Upper lobe of left lung (tissue), 6 donors: ENCODE data around the gene SLC25A30. TPM values are rescaled to one million over a fixed set of nuclear protein-coding genes. Genes with fewer than 3 reads are reported as not detected.

Source experiments
- ATAC-seq, 2 donors: fragments of 200-7000 bp; cut with Tn5 transposase; one replicate each; pipeline ENCODE4 v1.9.1; 2022; ENCODE audit warnings: mild to moderate bottlenecking in 2 of 2, moderate library complexity in 2 of 2; ENCODE audit not compliant: low FRiP score in 2 of 2
- DNase-seq, 2 donors: peaks; one replicate each; pipeline ENCODE4 v3.0.0-alpha.2; 2019 to 2020
- H3K27ac ChIP-seq, 4 donors: fragments of 200-600 bp; sonication (generic); one replicate each; pipeline ENCODE4 v1.5.1; 2016 to 2019
- H3K27me3 ChIP-seq, 4 donors: fragments of 200-600 bp; sonication (generic); one replicate each; pipeline ENCODE4 v1.5.1; 2017 to 2019
- H3K36me3 ChIP-seq, 4 donors: fragments of 200-600 bp; sonication (generic); one replicate each; pipeline ENCODE4 v1.5.1; 2016 to 2019
- H3K4me1 ChIP-seq, 4 donors: fragments of 200-600 bp; sonication (generic); one replicate each; pipeline ENCODE4 v1.5.1; 2018 to 2019
- H3K4me3 ChIP-seq, 4 donors: fragments of 200-600 bp; sonication (generic); one replicate each; pipeline ENCODE4 v1.5.1; 2017 to 2019; ENCODE audit warnings: mild to moderate bottlenecking in 2 of 4, moderate library complexity in 1 of 4
- H3K9me3 ChIP-seq, 4 donors: fragments of 200-600 bp; sonication (generic); one replicate each; pipeline ENCODE4 v1.5.1; 2018 to 2019
- EP300 ChIP-seq, 4 donors: sonication (generic); formaldehyde crosslinking; IDR thresholded peaks; one replicate each; pipeline ENCODE4 v1.5.1; 2017; ENCODE audit warnings: antibody characterized with exemption in 4 of 4, control low read depth in 2 of 4
- POLR2A ChIP-seq, 4 donors: fragments of 450-650 bp; IDR thresholded peaks; one replicate each; pipeline ENCODE4 v1.5.1; 2016 to 2017; ENCODE audit warnings: antibody characterized with exemption in 4 of 4, mild to moderate bottlenecking in 2 of 4
- POLR2AphosphoS5 ChIP-seq, 2 donors: sonication (generic); formaldehyde crosslinking; IDR thresholded peaks; one replicate each; pipeline ENCODE4 v1.5.1; 2017; ENCODE audit warnings: antibody characterized with exemption in 2 of 2
- WGBS, 2 donors: methylation state at CpG; one replicate each; pipeline ENCODE4 v1.1.5; 2017 to 2018; 5-methylcytosine and 5-hydroxymethylcytosine counted together
- total RNA-seq, 6 donors: library from RNA; depleted of rRNA in 4 of 6; stranded (reverse); fragments of >200 nt in 4 of 6; gene quantifications; one replicate each; pipeline versions ENCODE4 v1.1.0 to v1.2.1, GENCODE V29; 2016 to 2021
- TF ChIP-seq, protein P1 (sequence below), 6 experiments: fragments of 450-650 bp in 4 of 6; fragments of 200-600 bp in 2 of 6; sonication (generic) in 2 of 6; IDR thresholded peaks; one replicate each; pipeline ENCODE4 v1.5.1; 2016 to 2019; ENCODE audit warnings: antibody characterized with exemption in 6 of 6
- donor health status: DM: no; HTN: no; CAD: no; lungs with moderate emphysema.
- donor health status: DM: no; HTN: yes; CAD: no; lungs with severe emphysema.

Gene SLC25A30
- total RNA-seq, 6 donors from 2014 or later = 3.8 to 25.1 (median 16.8) TPM

DNA sequence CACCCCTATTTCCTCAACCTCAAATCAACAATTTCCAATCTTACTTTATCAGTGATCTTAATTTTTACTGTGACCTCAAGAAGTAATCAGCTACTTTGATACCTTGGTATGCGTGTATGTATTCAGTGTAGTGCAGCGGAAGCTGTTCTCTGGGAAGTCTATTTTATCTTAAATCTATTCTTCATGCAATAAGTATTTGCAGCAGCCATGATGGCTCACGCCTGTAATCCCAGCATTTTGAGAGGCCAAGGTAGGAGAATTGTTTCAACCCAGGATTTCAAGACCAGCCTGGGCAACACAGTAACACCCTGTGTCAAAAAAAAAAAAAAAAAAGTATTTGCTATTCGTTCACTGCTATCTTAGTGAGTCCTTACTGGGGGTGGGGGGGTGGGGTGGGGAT, 6.5 kb downstream of the SLC25A30 start:
- no peak for DNase-seq
- 75 to 87% methylated on average over 4 of the region's 4 CpGs for WGBS, 2 donors

DNA sequence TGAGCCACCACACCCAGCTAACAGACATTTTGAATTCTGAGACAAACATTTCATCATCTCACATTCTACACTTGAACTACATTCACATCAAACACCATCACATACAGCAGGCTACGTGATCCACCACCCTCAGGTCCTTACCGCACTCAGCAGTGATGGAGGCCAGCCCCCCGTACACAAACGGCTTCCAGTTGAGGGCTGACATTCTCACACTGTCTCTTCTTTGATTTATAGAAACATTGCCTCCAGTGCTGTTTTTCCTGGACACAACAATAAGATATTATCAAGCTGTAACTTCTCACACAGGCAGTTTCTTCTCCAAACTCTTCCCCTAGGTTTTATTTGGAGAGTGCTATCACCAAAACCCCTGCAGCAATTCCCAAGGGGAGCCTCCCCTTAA, 7.0 kb downstream of the SLC25A30 start:
- DNase-seq (no peak), ATAC-seq (no peak)
- TF ChIP-seq EP300 (IDR thresholded peaks at IDR 0.05) (no peak), POLR2A (IDR thresholded peaks at IDR 0.05) (no peak), POLR2AphosphoS5 (IDR thresholded peaks at IDR 0.05) (no peak)
- TF ChIP-seq, protein P1, sequence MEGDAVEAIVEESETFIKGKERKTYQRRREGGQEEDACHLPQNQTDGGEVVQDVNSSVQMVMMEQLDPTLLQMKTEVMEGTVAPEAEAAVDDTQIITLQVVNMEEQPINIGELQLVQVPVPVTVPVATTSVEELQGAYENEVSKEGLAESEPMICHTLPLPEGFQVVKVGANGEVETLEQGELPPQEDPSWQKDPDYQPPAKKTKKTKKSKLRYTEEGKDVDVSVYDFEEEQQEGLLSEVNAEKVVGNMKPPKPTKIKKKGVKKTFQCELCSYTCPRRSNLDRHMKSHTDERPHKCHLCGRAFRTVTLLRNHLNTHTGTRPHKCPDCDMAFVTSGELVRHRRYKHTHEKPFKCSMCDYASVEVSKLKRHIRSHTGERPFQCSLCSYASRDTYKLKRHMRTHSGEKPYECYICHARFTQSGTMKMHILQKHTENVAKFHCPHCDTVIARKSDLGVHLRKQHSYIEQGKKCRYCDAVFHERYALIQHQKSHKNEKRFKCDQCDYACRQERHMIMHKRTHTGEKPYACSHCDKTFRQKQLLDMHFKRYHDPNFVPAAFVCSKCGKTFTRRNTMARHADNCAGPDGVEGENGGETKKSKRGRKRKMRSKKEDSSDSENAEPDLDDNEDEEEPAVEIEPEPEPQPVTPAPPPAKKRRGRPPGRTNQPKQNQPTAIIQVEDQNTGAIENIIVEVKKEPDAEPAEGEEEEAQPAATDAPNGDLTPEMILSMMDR (IDR thresholded peaks at IDR 0.05) = no peak
- H3K4me1 ChIP-seq = peaks cover 14 to 21% (median 17%) of the 10 kb centered on the region in 4 donors
- no peak overlapping the region for H3K27ac ChIP-seq
- no peaks in the 10 kb centered on the region for H3K9me3 ChIP-seq
- 75 to 79% methylated on average over 4 of the region's 4 CpGs for WGBS, 2 donors
- H3K36me3 ChIP-seq = peaks cover 6 to 43% (median 30%) of the 10 kb centered on the region in 4 donors
- no peaks in the 10 kb centered on the region for H3K27me3 ChIP-seq
- no peak overlapping the region for H3K4me3 ChIP-seq

More for the DNA sequence above, 6.5 kb downstream of the SLC25A30 start:
- TF ChIP-seq EP300 (IDR thresholded peaks at IDR 0.05) (no peak), POLR2AphosphoS5 (IDR thresholded peaks at IDR 0.05) (no peak), POLR2A (IDR thresholded peaks at IDR 0.05) (no peak)
- TF ChIP-seq, protein P1 (IDR thresholded peaks at IDR 0.05) = no peak
- no peaks in the 10 kb centered on the region for H3K9me3 ChIP-seq
- no peak overlapping the region for H3K4me3 ChIP-seq
- H3K27me3 ChIP-seq = no peaks in the 10 kb centered on the region
- H3K4me1 ChIP-seq = peaks cover 18 to 26% (median 21%) of the 10 kb centered on the region in 4 donors
- peaks cover 6 to 38% (median 27%) of the 10 kb centered on the region in 4 donors for H3K36me3 ChIP-seq
- no peak for ATAC-seq
- H3K27ac ChIP-seq = no peak overlapping the region

DNA sequence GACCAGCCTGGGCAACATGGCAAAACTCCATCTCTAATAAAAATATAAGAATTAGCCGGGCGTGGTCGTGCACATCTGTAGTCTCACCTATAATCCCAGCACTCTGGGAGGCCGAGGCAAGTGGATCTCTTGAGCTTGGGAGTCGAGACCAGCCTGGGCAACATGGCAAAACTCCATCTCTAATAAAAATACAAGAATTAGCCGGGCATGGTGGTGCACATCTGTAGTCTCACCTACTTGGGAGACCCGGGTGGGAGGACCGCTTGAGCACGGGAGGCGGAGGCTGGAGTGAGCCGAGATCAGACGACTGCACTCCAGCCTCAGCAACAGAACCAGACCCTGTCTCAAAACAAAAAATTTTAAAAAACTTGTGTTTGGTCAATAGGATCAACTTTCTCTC, 7.7 kb downstream of the SLC25A30 start:
- ATAC-seq (no peak), DNase-seq (peak in 1 of 2 donors; percentile 33)
- 91 to 95% methylated on average over 12 of the region's 12 CpGs for WGBS, 2 donors
- TF ChIP-seq POLR2A (IDR thresholded peaks at IDR 0.05) (no peak), POLR2AphosphoS5 (IDR thresholded peaks at IDR 0.05) (no peak), EP300 (IDR thresholded peaks at IDR 0.05) (no peak)
- TF ChIP-seq, protein P1 (IDR thresholded peaks at IDR 0.05) = no peak
- H3K27ac ChIP-seq = no peak overlapping the region
- peaks cover 12 to 20% (median 15%) of the 10 kb centered on the region in 4 donors for H3K4me1 ChIP-seq
- H3K4me3 ChIP-seq = no peak overlapping the region
- H3K36me3 ChIP-seq = peaks cover 11 to 50% (median 33%) of the 10 kb centered on the region in 4 donors
- no peaks in the 10 kb centered on the region for H3K27me3 ChIP-seq
- no peaks in the 10 kb centered on the region for H3K9me3 ChIP-seq

DNA sequence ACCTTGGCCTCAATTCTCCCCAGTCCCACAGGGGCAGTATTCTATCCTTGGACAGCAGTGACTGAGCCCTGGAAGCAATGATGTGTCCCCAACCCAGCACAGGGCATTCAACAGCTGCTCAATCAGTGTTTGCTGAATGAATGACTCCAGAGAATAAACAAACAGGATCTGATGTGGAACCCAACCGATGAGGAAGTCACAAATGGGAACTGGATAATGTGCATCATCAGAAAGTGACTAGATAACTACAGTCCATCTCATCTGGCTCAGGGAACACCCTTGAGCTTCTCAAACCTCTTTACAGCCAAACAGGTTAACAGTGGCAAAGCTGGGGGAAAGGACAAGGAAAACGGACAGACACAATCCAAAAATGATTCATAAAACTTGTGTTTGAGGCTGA, 8.2 kb downstream of the SLC25A30 start:
- no peak for ATAC-seq
- Histone ChIP-seq H3K4me1 (peaks cover 8 to 16% (median 10%) of the 10 kb centered on the region in 4 donors), H3K4me3 (no peak overlapping the region), H3K27ac (no peak overlapping the region), H3K36me3 (peaks cover 14 to 55% (median 35%) of the 10 kb centered on the region in 4 donors), H3K27me3 (no peaks in the 10 kb centered on the region), H3K9me3 (no peaks in the 10 kb centered on the region)
- 55 to 60% methylated on average over 2 of the region's 2 CpGs for WGBS, 2 donors
- TF ChIP-seq EP300 (IDR thresholded peaks at IDR 0.05) (no peak), POLR2AphosphoS5 (IDR thresholded peaks at IDR 0.05) (no peak), POLR2A (IDR thresholded peaks at IDR 0.05) (no peak)
- TF ChIP-seq, protein P1 (IDR thresholded peaks at IDR 0.05) = no peak
- DNase-seq = no peak

DNA sequence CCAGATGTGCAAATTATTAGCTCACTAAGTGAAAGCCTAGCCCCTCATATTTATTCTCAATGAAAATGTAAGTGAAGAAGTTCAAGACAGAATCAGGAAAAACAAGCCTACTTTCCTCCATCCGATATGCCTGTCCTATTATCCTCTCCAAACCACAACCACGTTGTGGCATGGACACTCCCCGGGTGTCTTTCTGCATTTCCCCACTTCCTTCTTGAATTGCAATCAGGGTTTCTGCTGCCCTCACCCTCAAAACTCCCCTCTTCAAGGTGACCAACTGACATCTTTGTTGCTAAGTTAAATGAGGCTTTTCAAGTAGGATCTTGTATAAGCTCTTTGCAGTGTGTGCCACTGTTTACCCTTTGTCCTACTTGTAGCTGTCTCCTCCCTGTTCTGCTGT, 11.8 kb downstream of the SLC25A30 start:
- Histone ChIP-seq H3K27me3 (no peaks in the 10 kb centered on the region), H3K9me3 (no peaks in the 10 kb centered on the region), H3K4me3 (no peak overlapping the region), H3K27ac (no peak overlapping the region), H3K4me1 (no peaks in the 10 kb centered on the region), H3K36me3 (peaks cover 14 to 81% (median 38%) of the 10 kb centered on the region in 4 donors)
- ATAC-seq (no peak), DNase-seq (no peak)
- WGBS, 2 donors = 58 to 66% methylated on average over 3 of the region's 3 CpGs
- TF ChIP-seq, protein P1 (IDR thresholded peaks at IDR 0.05) = no peak
- TF ChIP-seq POLR2AphosphoS5 (IDR thresholded peaks at IDR 0.05) = no peak
- TF ChIP-seq POLR2A (IDR thresholded peaks at IDR 0.05) = no peak
- no peak for TF ChIP-seq EP300 (IDR thresholded peaks at IDR 0.05)
